ENCODE results near the gene NTN4.
"Not testable (repeated sequence)": the region's sequence is repeated elsewhere in the genome, so short reads cannot be mapped to it uniquely, and the experiment has no call there.

The NTN4 gene

DNA sequence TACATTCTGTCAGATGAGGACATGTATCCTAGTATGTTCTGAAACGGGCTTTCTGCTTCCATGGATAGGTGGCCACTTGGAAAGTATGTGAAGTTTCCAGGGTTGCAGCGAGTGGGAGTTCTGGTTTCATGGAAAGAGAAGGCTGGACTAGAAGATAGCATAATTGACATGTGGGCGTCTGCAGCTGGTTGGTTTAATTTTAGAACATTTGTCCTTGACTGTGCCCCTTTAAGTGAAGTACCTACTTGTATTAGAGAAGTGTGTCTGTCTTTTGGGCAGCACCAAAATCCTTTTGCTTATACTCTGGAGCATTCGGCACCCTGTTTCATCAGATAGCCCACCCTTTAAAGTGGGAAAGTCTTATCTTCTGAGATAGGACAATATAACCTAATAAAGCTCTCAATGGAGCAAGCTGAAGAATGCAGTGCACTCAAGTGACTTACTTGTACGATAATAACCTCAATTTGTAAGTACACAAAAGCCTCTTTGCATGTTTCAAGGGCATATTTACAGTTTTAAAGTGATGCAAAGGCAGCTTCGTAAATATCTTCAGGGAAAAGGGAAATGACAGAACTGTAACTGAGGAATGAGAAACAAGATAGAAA is 35.2 kb downstream of the NTN4 start:
- no peak for DNase-seq (ENCODE audit: low spot score)

- not testable (repeated sequence) for DNase-seq (ENCODE audit: low spot score)
Observed at GRCh38 chr12:95746062-95746461, 44.5 kb downstream of the NTN4 start.

DNA sequence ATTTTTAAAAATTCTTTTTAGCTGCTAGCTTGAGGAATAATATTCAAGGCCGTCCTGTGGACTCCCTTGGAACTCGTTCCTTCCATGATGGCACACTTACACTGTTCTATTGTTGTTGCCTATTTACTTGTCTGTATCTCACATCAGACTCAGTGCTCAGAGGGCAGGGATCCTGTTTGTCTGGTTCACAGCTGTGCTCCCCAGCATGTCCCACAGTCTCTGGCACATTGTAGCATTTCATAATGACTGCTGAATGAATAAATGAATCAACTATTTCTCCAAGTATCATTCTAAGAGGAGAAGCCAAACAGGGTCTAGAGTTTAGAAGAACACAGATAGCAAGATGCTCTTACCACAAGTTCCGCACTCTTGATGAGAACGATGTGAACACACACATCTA is 48.0 kb downstream of the NTN4 start:
- no peak for DNase-seq (ENCODE audit: low spot score)

- DNase-seq (ENCODE audit: low spot score): no peak
Observed at GRCh38 chr12:95741635-95742034, 48.9 kb downstream of the NTN4 start.

GRCh38 chr12:95740751-95741150 is 49.8 kb downstream of the NTN4 start:
- DNase-seq (ENCODE audit: low spot score): no peak

GRCh38 chr12:95739561-95740313 is 50.8 kb downstream of the NTN4 start:
- no peak for DNase-seq (ENCODE audit: low spot score)

DNA sequence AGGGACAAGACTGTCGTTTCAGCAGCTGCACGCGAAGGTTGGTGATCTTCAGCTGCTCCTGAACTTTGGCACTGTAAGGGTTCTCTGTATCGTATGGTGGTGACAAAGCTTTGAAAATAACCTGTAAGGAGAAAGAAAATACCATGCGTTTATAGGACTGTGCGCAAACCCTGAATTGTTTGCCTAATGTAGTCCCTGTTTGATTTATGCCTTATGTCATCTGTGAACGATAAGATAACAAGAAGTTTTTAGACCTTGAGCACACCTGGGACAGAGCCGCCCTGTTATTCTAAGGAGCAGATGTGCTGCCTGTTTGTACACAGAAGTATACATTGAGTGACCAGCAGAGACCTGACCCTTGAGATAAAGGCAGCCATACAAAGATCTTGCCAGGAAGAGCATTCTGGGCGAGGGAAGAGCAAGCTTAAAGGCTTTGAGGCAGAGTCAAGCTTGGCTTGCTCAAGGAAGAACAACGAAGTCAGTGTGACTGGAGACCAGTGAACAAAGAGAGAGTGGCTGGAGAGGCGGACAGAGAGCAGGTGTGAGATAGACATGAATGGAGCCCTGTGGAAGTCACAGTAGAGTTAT is 52.4 kb downstream of the NTN4 start:
- no peak for DNase-seq (ENCODE audit: low spot score)

- no peak for DNase-seq (ENCODE audit: low spot score)
Observed at GRCh38 chr12:95736631-95737030, 53.9 kb downstream of the NTN4 start.

- not testable (repeated sequence) for DNase-seq (ENCODE audit: low spot score)
Observed at GRCh38 chr12:95735728-95736127, 54.8 kb downstream of the NTN4 start.

- no peak for DNase-seq (ENCODE audit: low spot score)
Observed at GRCh38 chr12:95733141-95733825, 57.3 kb downstream of the NTN4 start.

DNA sequence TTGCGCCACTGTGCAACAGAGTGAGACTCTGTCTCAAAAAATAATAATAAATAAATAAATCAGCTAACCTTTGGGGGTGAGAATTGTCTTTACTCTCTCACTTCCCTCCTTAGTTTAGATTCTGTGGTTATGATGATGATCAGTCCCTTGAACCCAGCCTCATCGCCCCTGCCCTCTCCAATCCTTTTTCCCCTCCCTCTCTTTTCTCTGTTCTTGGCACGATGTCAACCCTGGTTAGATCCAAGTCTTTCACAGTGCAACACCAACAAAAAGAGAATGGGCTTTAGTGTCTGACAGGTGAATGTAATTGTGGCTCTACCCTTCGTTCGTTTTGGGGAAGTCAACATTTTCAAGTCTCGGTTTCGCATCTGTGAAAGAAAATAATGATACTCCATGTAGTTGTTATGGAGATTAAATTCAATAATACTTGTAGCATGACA is 59.0 kb downstream of the NTN4 start:
- no peak for DNase-seq (ENCODE audit: low spot score)

GRCh38 chr12:95730457-95730856 is 60.1 kb downstream of the NTN4 start:
- no peak for DNase-seq (ENCODE audit: low spot score)

- DNase-seq (ENCODE audit: low spot score): no peak
Observed at GRCh38 chr12:95726903-95727302, 63.7 kb downstream of the NTN4 start.

DNA sequence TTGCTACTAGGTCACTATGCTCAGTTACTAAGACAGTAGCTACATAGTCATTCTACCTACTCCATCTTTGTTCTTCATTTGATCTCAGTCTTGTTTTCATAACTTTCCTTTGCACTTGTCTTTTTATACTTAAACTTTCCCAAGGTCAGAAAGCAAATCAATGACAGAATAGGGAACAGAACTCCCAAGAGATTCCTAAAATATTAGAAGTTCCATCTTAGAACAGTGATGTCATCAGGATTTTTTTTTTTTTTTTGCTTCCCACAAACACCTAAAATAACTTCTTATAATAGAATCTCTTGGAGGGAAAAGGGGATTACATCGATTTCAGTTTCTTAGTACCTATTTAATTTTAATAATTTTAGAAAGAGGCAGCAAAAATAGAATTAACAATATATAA is 65.8 kb downstream of the NTN4 start:
- DNase-seq (ENCODE audit: low spot score): no peak

GRCh38 chr12:95723693-95724384 is 66.7 kb downstream of the NTN4 start:
- DNase-seq (ENCODE audit: low spot score): no peak

- no peak for DNase-seq (ENCODE audit: low spot score)
Observed at GRCh38 chr12:95721320-95721719, 69.2 kb downstream of the NTN4 start.

DNA sequence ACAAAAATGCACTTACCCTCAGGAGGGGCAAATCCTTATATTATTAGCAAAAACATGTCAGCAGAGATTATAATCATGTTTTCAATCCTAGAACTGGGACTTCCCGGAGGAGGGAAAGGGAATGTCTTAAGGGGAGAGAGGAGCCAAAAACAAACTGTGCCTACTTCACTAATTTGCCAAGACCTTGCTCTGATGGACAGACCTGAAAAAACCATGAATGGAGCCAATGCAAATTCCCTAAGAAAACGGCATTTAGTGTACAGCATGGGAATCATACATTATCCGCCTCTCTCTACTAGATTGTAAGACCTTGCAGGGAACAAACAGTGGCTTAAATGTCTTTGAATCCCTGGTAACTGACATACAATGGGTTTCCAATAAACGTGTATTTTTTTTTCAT is 70.4 kb downstream of the NTN4 start:
- DNase-seq (ENCODE audit: low spot score): no peak

DNA sequence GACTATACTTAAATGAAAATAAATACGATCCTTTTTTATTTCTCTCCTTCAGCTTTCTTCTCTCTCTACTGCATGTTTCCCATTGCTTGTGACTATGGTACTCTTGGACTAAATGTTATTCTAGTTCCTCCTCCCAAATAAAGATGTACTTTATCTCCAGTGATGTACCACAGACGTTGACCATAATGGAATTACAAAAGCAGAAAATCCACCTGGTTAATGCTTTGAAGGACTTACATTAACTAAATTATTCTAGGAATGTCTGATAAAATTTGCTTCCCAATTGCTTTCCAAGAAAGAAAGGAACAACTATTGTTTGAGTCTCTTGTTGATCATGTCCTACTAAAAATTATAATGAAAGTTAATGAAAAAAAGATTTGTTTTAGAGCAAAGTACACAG is 71.8 kb downstream of the NTN4 start:
- no peak for DNase-seq (ENCODE audit: low spot score)

- no peak for DNase-seq (ENCODE audit: low spot score)
Observed at GRCh38 chr12:95718006-95718431, 72.5 kb downstream of the NTN4 start.

GRCh38 chr12:95717316-95717928 is 73.1 kb downstream of the NTN4 start:
- DNase-seq (ENCODE audit: low spot score): no peak

DNA sequence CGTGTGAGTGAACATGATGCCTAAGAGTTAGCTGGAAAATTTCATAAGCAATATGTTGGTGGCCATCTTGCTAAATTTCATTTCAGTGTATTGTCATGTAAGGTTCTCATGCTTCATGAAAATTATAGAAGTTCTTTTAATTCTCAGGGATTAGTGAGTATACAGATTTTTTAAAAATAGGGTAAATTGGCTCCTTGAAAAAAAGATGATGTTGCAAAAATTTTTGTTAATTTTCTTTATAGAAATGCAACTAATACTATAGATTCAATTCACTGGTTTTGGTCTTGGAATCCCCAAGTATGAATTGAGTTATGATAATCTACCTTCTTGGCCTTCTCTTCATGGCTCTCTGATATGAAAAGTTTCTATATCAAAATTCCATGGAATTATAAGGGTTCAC is 75.4 kb downstream of the NTN4 start:
- no peak for DNase-seq (ENCODE audit: low spot score)

Data from SK-N-DZ (cell line).